H4 (cell line): ENCODE data around the gene PCSK2. TPM values are rescaled to one million over a fixed set of nuclear protein-coding genes. Genes with fewer than 3 reads are reported as not detected.
A peak's percentile ranks its signal among the peaks of the same experiment; 100 is the strongest.

Source experiments
- DNase-seq: peaks from one replicate; pipeline ENCODE4 v3.0.0-alpha.2; 2015; ENCODE audit warnings: low spot score
- total RNA-seq: library from RNA; depleted of rRNA; stranded (reverse); fragments of >200 nt; shearing (Covaris generic); gene quantifications from 2 replicates; pipeline ENCODE4 v1.2.3, GENCODE V29; 2014

Gene PCSK2
- total RNA-seq, 1 experiment from 2014 or later = 1.6 TPM

GRCh38 chr20:17395729-17396128 lies 168.9 kb downstream of the PCSK2 start:
- no peak for DNase-seq

GRCh38 chr20:17399303-17399985 lies 172.6 kb downstream of the PCSK2 start:
- no peak for DNase-seq

GRCh38 chr20:17403461-17403860 lies 176.6 kb downstream of the PCSK2 start:
- no peak for DNase-seq

GRCh38 chr20:17406051-17406590 lies 179.3 kb downstream of the PCSK2 start:
- DNase-seq = no peak

GRCh38 chr20:17407550-17407949 lies 180.7 kb downstream of the PCSK2 start:
- DNase-seq = no peak

GRCh38 chr20:17417225-17417624 lies 190.4 kb downstream of the PCSK2 start:
- DNase-seq = no peak

GRCh38 chr20:17418737-17419136 lies 191.9 kb downstream of the PCSK2 start:
- no peak for DNase-seq

GRCh38 chr20:17419479-17420041 lies 192.7 kb downstream of the PCSK2 start:
- no peak for DNase-seq

- DNase-seq = no peak
Measured at GRCh38 chr20:17421493-17421892, 194.7 kb downstream of the PCSK2 start.

GRCh38 chr20:17423782-17424181 lies 196.9 kb downstream of the PCSK2 start:
- no peak for DNase-seq

- DNase-seq = no peak
Measured at GRCh38 chr20:17427638-17428037, 200.8 kb downstream of the PCSK2 start.

GRCh38 chr20:17430125-17430950 lies 203.5 kb downstream of the PCSK2 start:
- DNase-seq = no peak

GRCh38 chr20:17431621-17432364 lies 205.0 kb downstream of the PCSK2 start:
- peak; percentile 22 for DNase-seq

GRCh38 chr20:17436664-17437063 lies 209.8 kb downstream of the PCSK2 start:
- no peak for DNase-seq

- DNase-seq = no peak
Measured at GRCh38 chr20:17437251-17437650, 210.4 kb downstream of the PCSK2 start.

GRCh38 chr20:17438436-17439039 lies 211.7 kb downstream of the PCSK2 start:
- DNase-seq = peak; percentile 15

GRCh38 chr20:17439616-17440296 lies 212.9 kb downstream of the PCSK2 start:
- no peak for DNase-seq

- DNase-seq = no peak
Measured at GRCh38 chr20:17441745-17442144, 214.9 kb downstream of the PCSK2 start.

- peak; percentile 15 for DNase-seq
Measured at GRCh38 chr20:17442588-17442987, 215.7 kb downstream of the PCSK2 start.

GRCh38 chr20:17443131-17443858 lies 216.5 kb downstream of the PCSK2 start:
- no peak for DNase-seq
